Endothelial cell of umbilical vein (primary cell): Measurements from ENCODE around the gene VAC14. TPM values are rescaled to one million over a fixed set of nuclear protein-coding genes. Genes with fewer than 3 reads are reported as not detected.

Experiments
- BruUV-seq: library from RNA; stranded (reverse); fragments of 400-500 nt; replicated peaks from 2 replicates; lab custom pipeline; 2021; lab: Mats Ljungman, UMichigan
- CTCF ChIA-PET: fragments of 300-600, 350-600 bp; sonication (Branson Sonifier 250); formaldehyde crosslinking; loops from one replicate; lab custom pipeline; 2021; ENCODE audit warnings: antibody characterized with exemption, inconsistent platforms; lab: Charles Lee
- POLR2A ChIA-PET: fragments of 300-600, 350-600 bp; sonication (Branson Sonifier 250); formaldehyde crosslinking; loops from one replicate; lab custom pipeline; 2021; ENCODE audit warnings: antibody characterized with exemption, inconsistent platforms; lab: Charles Lee
- DNase-seq: peaks from one replicate; pipeline ENCODE4 v3.0.0-alpha.2; 2011; ENCODE audit warnings: low read depth, low spot score
- FAIRE-seq: peaks from 2 replicates; lab custom pipeline; 2011; peaks lifted over from hg19 to GRCh38; lab: Jason Lieb, UNC
- H2AFZ ChIP-seq: 2 replicates; pipeline ENCODE4 v1.6.0; 2012; ENCODE audit warnings: low read depth, low read length, control low read depth, inconsistent platforms
- H3K27ac ChIP-seq: 2 replicates; pipeline ENCODE4 v1.5.1; 2011; ENCODE audit warnings: low read depth, mild to moderate bottlenecking, control low read depth, low read length, moderate library complexity; ENCODE audit not compliant: insufficient read depth
- H3K27me3 ChIP-seq, 2 experiments: 2 replicates each; pipeline versions ENCODE4 v1.6.0 to v1.6.1; 2011; ENCODE audit warnings: low read length in 2 of 2, mixed read lengths in 1 of 2; ENCODE audit not compliant: control insufficient read depth in 2 of 2, insufficient read depth in 2 of 2
- H3K36me3 ChIP-seq, 2 experiments: 2 replicates in 1 of 2; 3 replicates in 1 of 2; pipeline ENCODE4 v1.5.1; 2011; ENCODE audit warnings: low read length in 2 of 2, mild to moderate bottlenecking in 1 of 2, moderate library complexity in 1 of 2; ENCODE audit not compliant: control insufficient read depth in 2 of 2, insufficient read depth in 2 of 2; ENCODE audit errors: extremely low read depth in 1 of 2
- H3K4me1 ChIP-seq: 3 replicates; pipeline ENCODE4 v1.5.1; 2011; ENCODE audit warnings: mild to moderate bottlenecking, low read length; ENCODE audit not compliant: control insufficient read depth, insufficient read depth; ENCODE audit errors: extremely low read depth
- H3K4me2 ChIP-seq: 2 replicates; pipeline ENCODE4 v1.6.1; 2011; ENCODE audit warnings: low read length, control low read depth, mixed read lengths; ENCODE audit not compliant: insufficient read depth
- H3K4me3 ChIP-seq, 3 experiments: fragments of 200-600 bp in 1 of 3; sonication (generic), shearing (Covaris generic) in 1 of 3; replicated peaks in 1 of 3; 2 replicates each; pipeline ENCODE4 v1.5.1; 2011 to 2016; ENCODE audit warnings: control low read depth in 3 of 3, low read length in 3 of 3, mild to moderate bottlenecking in 2 of 3, inconsistent platforms in 1 of 3, low read depth in 1 of 3, moderate library complexity in 1 of 3; ENCODE audit not compliant: insufficient read depth in 1 of 3
- H3K79me2 ChIP-seq: 2 replicates; pipeline ENCODE4 v1.6.0; 2012; ENCODE audit warnings: low read length, inconsistent platforms; ENCODE audit not compliant: control insufficient read depth, insufficient read depth
- H3K9ac ChIP-seq: replicated peaks from 2 replicates; pipeline ENCODE3; 2011; ENCODE audit warnings: low read length, control low read depth; ENCODE audit not compliant: insufficient read depth; ENCODE audit errors: extremely low read depth
- H3K9me1 ChIP-seq: replicated peaks from 3 replicates; pipeline ENCODE4 v1.6.0; 2011; ENCODE audit warnings: mild to moderate bottlenecking, low read length; ENCODE audit not compliant: control insufficient read depth, insufficient read depth; ENCODE audit errors: extremely low read depth
- H3K9me3 ChIP-seq: replicated peaks from 2 replicates; pipeline ENCODE4 v1.5.1; 2012; ENCODE audit warnings: low read length, inconsistent platforms; ENCODE audit not compliant: control insufficient read depth, insufficient read depth
- H4K20me1 ChIP-seq: replicated peaks from 2 replicates; pipeline ENCODE3; 2011; ENCODE audit warnings: mild to moderate bottlenecking, low read length; ENCODE audit not compliant: control insufficient read depth, insufficient read depth; ENCODE audit errors: extremely low read depth
- EZH2 ChIP-seq: IDR thresholded peaks from 2 replicates; pipeline ENCODE4 v1.6.1; 2012; ENCODE audit warnings: borderline replicate concordance, low read depth, mild to moderate bottlenecking, moderate library complexity, low read length, inconsistent platforms; ENCODE audit not compliant: severe bottlenecking
- FOS ChIP-seq: IDR thresholded peaks from 2 replicates; pipeline ENCODE4 v1.6.1; 2011; ENCODE audit warnings: mild to moderate bottlenecking, low read length, moderate library complexity, borderline replicate concordance; ENCODE audit not compliant: insufficient read depth
- GATA2 ChIP-seq: IDR thresholded peaks from 2 replicates; pipeline ENCODE4 v1.7.0; 2011; ENCODE audit warnings: low read depth, mild to moderate bottlenecking, moderate library complexity, mixed read lengths, low read length; ENCODE audit not compliant: insufficient read length, insufficient read depth
- JUN ChIP-seq: IDR thresholded peaks from 2 replicates; pipeline ENCODE4 v1.6.1; 2011; ENCODE audit warnings: borderline replicate concordance, low read depth; ENCODE audit not compliant: insufficient read length, insufficient read depth
- MAX ChIP-seq: IDR thresholded peaks from 2 replicates; pipeline ENCODE4 v1.6.1; 2011; ENCODE audit not compliant: insufficient read depth, insufficient read length
- MYC ChIP-seq: IDR thresholded peaks from one replicate; pipeline ENCODE4 v1.6.1; 2011; ENCODE audit warnings: mild to moderate bottlenecking, low read depth, low read length
- POLR2A ChIP-seq: IDR thresholded peaks from 2 replicates; pipeline ENCODE4 v1.6.1; 2012; ENCODE audit warnings: low read depth, mild to moderate bottlenecking, control low read depth, low read length
- POLR2AphosphoS5 ChIP-seq: IDR thresholded peaks from 2 replicates; pipeline ENCODE4 v1.6.1; 2012; ENCODE audit warnings: low read depth, mild to moderate bottlenecking, control low read depth, low read length, moderate library complexity; ENCODE audit not compliant: insufficient read depth
- dilution Hi-C: fragments of 300-500 bp; cut with MboI; formaldehyde crosslinking; loops from one replicate; pipeline ENCODE4 v1.15.0; 2019; ENCODE audit warnings: low sequenced_read_pairs; ENCODE audit not compliant: extremely low pct_ligation_motif_present
- intact Hi-C: fragments of 100-400 bp; cut with micrococcal nuclease; formaldehyde crosslinking; loops from one replicate; pipeline ENCODE4 v1.10.0; 2022
- polyA plus RNA-seq, 4 experiments: library from polyadenylated mRNA; depleted of rRNA in 3 of 4; stranded (reverse) in 3 of 4; unstranded in 1 of 4; fragments of >200 nt; gene quantifications; 2 replicates each; pipeline versions ENCODE4 v1.2.1 to v1.2.3, GENCODE V29; 2011 to 2012; ENCODE audit warnings: missing spikeins in 1 of 4
- total RNA-seq: library from RNA; stranded (reverse); gene quantifications from 2 replicates; pipeline ENCODE4 v1.2.3, GENCODE V29; 2021
- TF ChIP-seq, protein P1 (sequence below), 2 donors: IDR thresholded peaks; 1 replicate in 1 of 2; 2 replicates in 1 of 2; pipeline ENCODE4 v1.5.1; 2011; ENCODE audit warnings: low read length in 2 of 2, mild to moderate bottlenecking in 2 of 2, moderate library complexity in 2 of 2, control low read depth in 1 of 2, inconsistent platforms in 1 of 2, low read depth in 1 of 2; ENCODE audit not compliant: insufficient read depth in 1 of 2; ENCODE audit errors: extremely low read depth in 1 of 2

Gene VAC14
- total and polyA plus RNA-seq, 2 donors (not counting 3 experiments of a cell fraction or from before 2014, with no cell fraction given), result 37.6 to 57.9 TPM

DNA sequence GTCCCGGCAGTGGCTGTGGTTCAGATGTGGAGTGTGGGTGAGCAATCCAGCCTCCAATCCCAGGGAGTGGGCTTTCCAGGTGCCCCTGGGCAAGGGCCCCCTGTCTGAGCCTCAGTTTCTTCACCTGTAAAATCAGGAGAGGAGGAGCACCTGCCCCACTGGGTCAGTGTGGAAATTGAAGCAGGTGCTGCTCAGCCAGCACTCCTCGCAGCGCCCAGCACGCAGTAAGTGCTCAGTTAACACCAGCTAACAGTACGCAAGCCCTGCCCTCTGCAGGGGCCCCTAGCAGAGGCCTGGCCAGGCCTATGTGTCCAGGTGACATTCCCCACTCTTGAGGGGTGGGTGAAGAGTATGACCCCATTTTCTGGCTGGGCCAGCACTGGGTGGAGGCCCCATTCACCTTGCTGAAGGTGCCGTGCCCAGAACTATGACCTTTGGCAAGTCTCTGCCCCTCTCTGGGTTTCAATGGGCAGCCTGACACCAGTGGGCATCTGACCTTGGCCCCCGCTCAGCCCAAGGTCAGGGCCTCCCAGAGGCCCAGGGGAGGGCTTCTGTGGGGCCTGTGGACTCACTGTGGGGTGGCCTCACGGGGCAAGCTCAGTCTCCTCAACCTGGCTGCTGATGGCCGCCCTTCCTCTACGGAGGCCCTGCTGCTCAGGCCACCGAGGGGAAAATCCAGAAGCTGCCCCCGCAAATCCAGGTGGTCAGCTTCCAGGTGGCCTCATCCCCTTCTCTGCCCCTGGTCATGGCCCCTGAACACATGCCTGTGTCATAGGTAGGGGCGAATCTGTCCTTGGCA is 117.6 kb downstream of the VAC14 start:
- Histone ChIP-seq H2AFZ (no peak overlapping the region), H3K4me1 (peaks cover 16% of the 10 kb centered on the region), H4K20me1 (no peaks in the 10 kb centered on the region), H3K36me3 (peaks cover 0 to 14% of the 10 kb centered on the region in 2 experiments), H3K27ac (no peak overlapping the region), H3K27me3 (no peaks in the 10 kb centered on the region), H3K9me3 (no peaks in the 10 kb centered on the region), H3K9me1 (no peaks in the 10 kb centered on the region), H3K4me2 (no peak overlapping the region), H3K4me3 (no peak overlapping the region), H3K9ac (no peak overlapping the region), H3K79me2 (peaks cover 33% of the 10 kb centered on the region)
- dilution Hi-C loops (no loop called here), intact Hi-C loops (loop anchor here (5.0 kb wide), 1 partner anchor 629 kb away; no protein-coding TSS in a partner anchor)
- FAIRE-seq (no peak), DNase-seq (no peak)
- CTCF ChIA-PET, result interaction anchor here (0.6 to 7.8 kb wide), 4 partner anchors 21 to 88 kb away, joined by 3 to 144 read pairs (median 28); no protein-coding TSS in a partner anchor
- BruUV-seq, result no TSS peak
- POLR2A ChIA-PET, result no interaction called here
- TF ChIP-seq MYC (no peak), MAX (no peak), POLR2AphosphoS5 (no peak), JUN (no peak), EZH2 (no peak), GATA2 (no peak), FOS (no peak), POLR2A (no peak)
- TF ChIP-seq, protein P1, sequence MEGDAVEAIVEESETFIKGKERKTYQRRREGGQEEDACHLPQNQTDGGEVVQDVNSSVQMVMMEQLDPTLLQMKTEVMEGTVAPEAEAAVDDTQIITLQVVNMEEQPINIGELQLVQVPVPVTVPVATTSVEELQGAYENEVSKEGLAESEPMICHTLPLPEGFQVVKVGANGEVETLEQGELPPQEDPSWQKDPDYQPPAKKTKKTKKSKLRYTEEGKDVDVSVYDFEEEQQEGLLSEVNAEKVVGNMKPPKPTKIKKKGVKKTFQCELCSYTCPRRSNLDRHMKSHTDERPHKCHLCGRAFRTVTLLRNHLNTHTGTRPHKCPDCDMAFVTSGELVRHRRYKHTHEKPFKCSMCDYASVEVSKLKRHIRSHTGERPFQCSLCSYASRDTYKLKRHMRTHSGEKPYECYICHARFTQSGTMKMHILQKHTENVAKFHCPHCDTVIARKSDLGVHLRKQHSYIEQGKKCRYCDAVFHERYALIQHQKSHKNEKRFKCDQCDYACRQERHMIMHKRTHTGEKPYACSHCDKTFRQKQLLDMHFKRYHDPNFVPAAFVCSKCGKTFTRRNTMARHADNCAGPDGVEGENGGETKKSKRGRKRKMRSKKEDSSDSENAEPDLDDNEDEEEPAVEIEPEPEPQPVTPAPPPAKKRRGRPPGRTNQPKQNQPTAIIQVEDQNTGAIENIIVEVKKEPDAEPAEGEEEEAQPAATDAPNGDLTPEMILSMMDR (IDR thresholded peaks at IDR 0.05; ENCODE audit: extremely low read depth in 1 of 2, insufficient read depth in 1 of 2, low read depth in 1 of 2, low read length in 2 of 2), result no peak
